Neural cell (in vitro differentiated cells): Measurements from ENCODE around the gene ATG7.

ENCODE experiments used
- CTCF ChIP-seq: fragments of 450-650 bp; IDR thresholded peaks from 2 replicates; pipeline ENCODE4 v1.5.1; 2014; ENCODE audit warnings: antibody characterized with exemption, mild to moderate bottlenecking, moderate library complexity; ENCODE audit not compliant: poor library complexity, severe bottlenecking
- EP300 ChIP-seq: fragments of 450-650 bp; conservative IDR thresholded peaks from 2 replicates; pipeline ENCODE4 v1.6.1; 2014; ENCODE audit warnings: antibody characterized with exemption, mild to moderate bottlenecking, moderate library complexity; ENCODE audit not compliant: poor library complexity, severe bottlenecking
- EZH2 ChIP-seq: fragments of 200-600, 300-800 bp; shearing (Covaris generic), sonication (generic); IDR thresholded peaks from 2 replicates; pipeline ENCODE4 v1.6.1; 2014; ENCODE audit warnings: antibody characterized with exemption, low read length, borderline replicate concordance, mild to moderate bottlenecking; ENCODE audit not compliant: insufficient read depth, poor library complexity, severe bottlenecking
- POLR2AphosphoS5 ChIP-seq: IDR thresholded peaks from 2 replicates; pipeline ENCODE4 v1.6.1; 2012
- SMC3 ChIP-seq: fragments of 450-650 bp; conservative IDR thresholded peaks from 2 replicates; pipeline ENCODE4 v1.6.1; 2014; ENCODE audit warnings: antibody characterized with exemption, mild to moderate bottlenecking, moderate library complexity; ENCODE audit not compliant: poor library complexity
- TAF1 ChIP-seq: IDR thresholded peaks from 2 replicates; pipeline ENCODE4 v1.6.1; 2012; ENCODE audit warnings: low read depth

DNA sequence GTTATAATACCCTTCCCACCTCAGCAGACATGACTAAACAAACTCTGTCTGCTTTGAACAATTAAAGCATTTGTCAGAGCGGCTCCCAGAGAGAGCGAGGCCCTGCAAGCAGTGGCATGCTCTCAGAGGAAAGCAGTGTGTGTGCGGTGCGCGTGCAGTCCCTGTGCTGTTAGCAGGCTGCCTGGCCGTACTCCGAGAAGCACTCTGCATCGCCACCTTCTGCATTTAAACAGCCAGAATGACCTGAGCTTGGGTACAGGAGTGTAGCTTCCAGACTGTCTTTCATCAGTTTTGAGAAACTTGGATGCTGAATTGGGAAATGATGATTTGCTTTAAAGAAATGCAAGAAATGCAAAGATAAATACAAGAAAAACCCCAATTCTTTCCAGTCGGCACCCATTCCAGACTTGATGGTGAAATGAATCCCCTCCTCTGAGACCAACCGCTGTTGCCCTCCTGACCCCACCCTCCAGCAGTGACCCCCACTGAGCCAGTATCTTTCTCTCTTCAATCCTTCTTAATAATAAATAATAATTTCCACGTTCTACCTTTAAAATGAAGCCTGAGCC lies 258.0 kb downstream of the ATG7 start:
- TF ChIP-seq POLR2AphosphoS5 (no peak), EZH2 (no peak), SMC3 (no peak), CTCF (no peak), TAF1 (no peak), EP300 (no peak)
